HG03565 (cell line): Measurements from ENCODE around the gene FUT7.

Experiments
- ATAC-seq: cut with Tn5 transposase; IDR thresholded peaks from one replicate; pipeline ENCODE4 v1.9.1; 2021; ENCODE audit warnings: mild to moderate bottlenecking, moderate library complexity; ENCODE audit not compliant: unreplicated experiment

FUT7 gene

DNA sequence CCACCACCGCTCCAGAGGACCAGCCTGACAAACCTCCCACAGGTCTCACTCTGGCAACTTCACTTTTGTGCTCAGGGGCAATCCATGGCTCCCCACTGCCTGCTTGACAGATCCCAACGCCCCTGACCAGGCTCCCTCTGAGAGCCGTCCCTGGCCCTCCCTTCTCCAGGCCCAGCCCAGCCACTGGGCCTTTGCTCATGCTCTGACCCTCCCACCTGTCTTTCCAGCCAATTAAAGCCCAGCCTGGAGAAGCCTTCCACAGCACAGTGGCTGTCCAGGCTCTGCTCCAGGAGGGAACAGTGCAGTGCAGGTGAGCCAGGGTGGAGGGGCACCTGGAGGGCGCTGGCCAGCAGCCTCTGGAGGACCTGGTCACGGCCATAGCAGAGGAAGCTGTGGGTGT, 18.7 kb upstream of the FUT7 start:
- no peak for ATAC-seq

DNA sequence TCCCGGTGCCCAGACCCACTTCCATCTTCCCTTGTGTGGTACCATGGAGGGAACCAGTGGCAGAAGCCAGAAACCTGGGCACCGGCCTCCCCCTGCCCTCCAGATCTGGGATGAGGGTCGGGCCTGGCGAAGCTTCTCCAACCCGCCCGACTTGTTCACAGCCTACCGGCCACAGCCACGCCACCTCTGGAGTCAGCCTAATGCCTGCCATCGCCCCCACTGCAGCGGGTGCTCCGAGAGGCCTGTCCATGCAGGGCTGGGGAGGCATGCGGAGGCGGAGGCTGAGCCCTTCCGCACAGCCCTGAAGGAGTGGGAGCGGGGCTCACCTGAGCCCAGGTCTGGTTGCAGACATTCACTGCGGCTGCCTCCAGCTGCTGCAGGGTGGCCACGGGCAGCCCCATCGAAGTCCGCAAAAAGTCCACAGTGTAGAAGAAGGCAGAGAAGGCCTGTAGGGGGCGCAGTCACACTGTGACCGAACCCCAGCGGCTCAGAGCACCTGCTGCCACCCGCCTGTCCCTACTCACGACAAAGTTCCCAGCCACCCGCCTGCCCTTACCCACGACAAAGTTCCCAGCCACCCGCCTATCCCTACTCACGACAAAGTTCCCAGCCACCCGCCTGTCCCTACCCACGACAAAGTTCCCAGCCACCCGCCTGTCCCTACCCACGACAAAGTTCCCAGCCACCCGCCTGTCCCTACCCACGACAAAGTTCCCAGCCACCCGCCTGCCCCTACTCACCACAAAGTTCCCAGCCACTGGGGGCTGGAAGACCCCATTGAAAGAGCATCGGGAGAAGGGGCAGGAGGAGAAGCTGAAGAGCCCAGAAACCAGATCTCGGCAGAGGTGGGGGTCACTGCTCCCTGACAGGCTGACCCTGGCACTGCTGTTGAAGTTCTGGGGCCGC, 17.9 kb upstream of the FUT7 start:
- no peak for ATAC-seq

DNA sequence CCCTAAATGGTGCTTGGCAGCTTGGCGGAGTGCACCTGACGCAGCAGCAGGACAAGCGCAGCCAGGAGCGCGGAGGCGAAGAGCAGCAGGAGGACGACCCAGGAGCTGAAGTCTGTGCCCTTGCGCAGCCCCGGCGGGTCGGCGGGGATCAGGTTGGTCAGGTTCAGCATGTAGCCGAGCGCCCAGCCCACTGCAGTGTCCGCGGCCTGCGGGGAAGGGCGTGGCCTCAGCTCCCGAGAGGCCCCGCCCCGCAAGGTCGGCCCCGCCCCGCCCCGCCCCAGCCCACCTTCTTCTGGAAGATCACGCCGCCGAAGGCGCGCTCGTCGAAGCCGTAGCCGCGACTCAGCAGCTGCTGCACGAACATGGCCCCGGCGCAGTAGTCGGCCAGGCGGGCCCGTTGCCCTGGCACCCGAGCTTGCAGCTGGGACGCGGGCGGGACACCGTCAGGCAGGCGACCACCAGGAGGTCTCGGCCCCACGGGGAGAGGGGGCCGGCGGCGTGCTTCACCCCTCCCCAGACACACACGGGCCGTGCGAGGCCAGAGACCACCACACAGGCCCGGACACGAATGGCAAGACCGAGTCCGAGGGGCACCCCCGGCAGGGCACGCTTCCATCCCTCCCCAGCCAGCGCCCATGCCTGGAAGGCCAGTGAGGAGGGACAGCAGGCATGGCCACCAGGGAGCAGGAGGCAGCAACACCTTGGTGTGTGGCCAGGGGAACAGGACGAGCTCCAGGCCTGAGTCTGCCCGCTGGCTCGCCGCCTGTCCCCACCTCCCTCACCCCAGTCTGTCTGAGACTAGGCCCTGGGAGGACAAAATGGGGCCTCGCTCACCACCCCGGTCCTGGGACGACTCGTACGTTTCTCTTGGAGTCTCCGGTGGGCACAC, 17.0 kb upstream of the FUT7 start:
- no peak for ATAC-seq

DNA sequence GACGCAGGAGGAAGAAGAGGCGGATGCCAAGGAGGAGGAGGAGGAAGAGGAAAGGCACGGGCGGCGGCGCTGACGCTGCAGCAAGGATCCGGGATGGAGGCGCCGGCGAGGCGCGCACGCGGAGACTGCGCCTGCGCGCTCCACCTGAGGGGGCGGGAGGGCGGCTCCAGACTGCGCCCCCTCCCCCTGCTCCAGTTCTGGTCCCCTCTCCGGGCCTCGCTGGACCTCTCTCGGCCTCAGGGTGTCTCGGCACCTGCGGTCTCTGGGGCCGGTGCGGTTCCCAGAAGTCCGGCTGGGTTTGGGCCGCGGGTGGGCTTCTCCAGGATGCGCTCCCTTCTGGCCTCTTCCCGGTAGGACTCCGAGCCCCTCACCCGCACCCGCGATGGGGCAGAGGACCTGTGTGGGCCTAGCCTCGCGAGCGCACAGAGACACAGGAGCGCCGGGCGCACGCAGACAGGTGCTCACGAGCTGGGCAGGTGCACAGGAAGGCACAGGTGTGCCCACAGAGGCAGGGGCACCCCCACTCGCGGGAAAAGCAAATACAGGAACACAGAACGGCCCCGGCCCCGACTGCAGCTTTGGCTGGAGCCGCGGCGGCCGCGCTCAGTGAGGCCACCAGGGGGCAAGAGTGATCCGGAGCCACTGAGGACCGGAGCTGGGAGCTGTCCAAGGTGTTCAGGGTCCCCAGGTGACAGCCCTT, 14.3 kb upstream of the FUT7 start, which contains the start of gene NPDC1:
Gene NPDC1, minus strand, starts transcription at position 90 of the 700 bp plus-strand sequence. CDS start 188 bp downstream, outside the sequence.
- no peak for ATAC-seq

DNA sequence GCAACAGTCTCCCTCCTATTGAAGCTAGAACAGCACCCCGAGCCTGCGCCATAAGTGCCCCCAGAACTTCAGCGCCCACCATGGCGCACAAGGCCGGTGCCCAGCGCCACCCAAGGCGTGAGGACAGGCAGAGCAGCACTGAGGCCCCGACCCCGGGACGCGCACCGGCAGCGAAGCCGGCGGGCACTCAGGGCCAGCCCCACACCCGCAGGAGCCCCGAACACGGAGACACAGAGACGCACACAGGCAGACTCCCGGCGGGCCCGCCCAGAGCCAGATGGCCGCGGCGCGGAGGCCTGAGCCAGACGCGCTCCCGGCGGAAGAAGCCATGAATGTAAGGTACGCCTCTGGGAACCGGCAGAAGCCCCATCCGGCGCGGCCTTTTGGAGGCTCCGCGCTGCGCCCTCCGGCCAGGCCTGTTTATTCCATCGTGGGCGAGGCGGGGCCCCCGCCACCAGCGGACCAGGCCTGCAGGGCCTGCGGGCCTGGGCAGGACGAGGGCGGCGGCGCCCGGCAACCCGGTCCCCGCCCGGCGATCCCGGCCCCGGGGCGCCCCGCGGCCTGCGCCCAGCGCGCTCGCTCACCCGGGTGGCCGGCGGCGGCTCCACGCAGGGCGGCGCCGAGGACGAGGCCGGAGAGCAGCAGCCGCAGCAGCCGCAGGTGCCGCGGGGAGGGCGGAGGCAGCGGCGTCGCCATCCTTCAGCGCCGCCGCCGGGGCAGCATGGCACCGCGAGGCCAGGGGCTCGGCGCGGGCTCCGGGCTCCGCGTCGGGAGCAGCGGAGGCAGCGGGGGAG, 13.6 kb upstream of the FUT7 start:
- no peak for ATAC-seq

DNA sequence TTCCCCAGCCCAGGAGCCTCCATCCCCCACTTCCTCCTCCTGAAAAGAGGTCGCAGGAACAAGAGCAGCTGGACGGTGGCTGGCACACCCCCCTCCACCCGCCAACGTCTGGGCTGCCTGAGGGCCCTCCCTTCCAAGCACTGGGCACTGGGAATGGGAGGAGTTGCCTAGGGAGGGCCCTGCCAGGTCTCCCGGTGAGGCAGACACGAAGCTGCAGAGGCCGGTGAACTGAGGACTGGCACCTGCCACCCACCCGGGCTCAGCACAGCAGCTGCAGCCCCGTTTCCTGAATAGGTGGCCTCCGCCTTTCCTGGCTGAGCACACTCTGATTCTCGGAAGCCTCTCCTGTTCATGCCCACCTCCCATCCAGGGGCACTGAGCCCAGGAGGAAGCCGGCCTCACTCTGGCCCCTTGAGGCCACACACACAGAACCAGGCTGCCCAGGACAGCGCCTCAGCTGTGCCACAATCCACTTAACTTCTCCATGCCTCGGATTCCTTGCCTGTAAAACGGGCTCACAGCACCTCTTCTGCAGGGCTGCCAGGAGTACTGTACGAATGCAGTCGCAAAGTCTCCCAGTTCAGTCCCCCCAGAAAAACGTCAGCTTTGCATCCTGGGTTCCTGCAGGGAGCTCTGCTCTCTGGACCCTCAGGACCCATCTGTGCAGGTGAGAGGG, 12.8 kb upstream of the FUT7 start:
- no peak for ATAC-seq

DNA sequence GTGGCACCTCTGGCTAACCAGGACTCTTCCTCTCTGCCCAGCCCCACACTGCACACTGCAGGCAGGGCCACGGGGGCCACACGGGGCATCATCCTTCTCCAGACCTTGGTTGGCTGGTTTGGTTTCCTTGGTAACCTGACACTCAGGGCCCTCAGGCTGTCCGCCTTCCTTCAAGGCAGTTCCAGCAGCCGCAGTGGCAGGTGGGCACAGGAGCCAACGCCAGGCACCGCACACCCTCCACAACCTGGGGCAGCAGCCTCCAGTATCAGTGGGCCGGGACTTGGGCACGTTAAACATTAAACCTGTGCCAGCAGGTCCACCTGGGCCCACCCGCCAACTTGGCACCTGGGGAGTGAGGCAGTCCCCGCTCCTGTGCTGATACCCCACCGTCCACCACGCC, 12.1 kb upstream of the FUT7 start:
- no peak for ATAC-seq

DNA sequence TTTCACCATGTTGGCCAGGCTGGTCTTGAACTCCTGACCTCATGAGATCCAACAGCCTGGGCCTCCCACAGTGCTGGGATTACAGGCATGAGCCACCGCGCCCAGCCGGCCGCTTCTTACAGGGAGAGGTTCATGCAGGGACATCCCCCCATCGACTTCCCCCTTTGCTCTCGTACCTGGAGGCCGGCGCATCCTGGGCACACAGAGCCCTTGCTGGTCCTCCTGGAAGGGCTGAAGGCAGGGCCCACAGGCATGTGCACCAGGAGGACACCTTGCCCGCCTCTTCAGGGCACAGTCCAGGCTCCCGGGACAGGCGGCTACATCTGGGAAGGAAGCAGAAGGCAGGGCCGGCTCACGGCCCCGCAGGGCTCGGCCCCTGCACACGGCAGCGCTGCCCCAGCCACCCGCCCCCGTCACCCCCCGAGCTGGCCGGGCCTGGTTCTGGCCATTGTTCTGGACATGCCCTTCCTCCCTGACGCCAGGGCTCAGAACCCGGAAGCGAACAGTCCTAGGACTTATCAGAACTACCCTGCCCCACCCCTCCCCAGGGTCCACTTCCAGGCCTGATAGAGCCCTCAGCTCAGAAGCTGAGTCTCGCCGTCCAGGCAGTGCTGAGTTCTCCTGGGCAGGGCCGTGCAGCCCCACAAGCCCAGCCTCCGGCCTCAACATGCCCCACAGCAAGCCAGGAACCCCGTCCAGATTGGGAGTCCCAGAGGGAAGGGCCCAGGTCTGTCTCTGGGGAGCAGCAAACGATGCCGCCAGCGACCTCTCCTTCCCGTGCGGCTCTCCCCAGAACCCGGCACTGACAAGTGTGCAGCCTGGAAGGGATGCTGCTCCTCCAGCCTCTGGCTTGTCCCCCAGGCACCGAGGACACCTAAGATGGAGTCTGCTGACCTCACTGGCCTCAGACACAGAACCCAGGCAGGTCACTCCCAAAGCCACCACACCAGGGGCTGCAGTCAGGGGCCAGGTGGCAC, 11.2 kb upstream of the FUT7 start:
- ATAC-seq: no peak

DNA sequence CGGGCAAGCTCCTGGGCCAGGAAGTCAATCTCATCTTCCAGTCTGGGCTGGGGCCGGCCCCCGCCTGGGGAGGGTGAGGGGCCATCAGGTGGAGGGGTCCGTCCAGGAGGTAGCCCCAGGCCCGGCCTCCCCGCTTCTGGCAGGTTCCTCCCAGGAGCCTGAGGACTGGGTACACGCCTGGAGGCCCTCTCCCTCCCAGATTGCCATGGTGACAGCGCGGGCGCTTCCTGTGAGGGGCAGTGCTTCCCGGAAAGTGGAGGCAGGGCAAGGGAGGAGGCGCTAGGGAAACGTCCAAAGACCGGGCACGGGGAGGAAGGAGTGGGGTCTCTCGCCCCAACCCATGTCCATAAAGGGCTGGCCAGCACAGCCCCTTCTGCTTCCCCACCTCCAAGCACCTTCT, 9.2 kb upstream of the FUT7 start:
- ATAC-seq: no peak

DNA sequence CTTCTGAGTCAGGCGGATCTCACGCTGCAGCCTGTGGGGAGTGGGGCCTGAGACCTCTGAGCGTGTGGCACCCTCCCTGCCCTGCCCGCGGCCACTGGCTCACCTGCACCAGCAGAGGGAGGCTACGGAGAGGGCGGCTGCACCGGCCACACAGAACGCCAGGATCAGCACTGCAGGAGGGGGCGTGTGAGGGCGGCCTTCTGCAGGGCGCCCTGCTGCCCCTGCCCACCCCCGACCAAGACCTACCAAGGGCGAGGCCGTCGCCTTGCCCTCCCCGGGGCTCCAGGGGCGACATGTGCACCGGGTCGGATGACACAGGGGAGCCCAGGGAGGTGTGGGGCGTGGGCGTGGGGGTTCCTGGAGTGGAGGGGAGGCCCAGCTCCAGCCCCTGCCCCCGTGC, 8.7 kb upstream of the FUT7 start:
- no peak for ATAC-seq

DNA sequence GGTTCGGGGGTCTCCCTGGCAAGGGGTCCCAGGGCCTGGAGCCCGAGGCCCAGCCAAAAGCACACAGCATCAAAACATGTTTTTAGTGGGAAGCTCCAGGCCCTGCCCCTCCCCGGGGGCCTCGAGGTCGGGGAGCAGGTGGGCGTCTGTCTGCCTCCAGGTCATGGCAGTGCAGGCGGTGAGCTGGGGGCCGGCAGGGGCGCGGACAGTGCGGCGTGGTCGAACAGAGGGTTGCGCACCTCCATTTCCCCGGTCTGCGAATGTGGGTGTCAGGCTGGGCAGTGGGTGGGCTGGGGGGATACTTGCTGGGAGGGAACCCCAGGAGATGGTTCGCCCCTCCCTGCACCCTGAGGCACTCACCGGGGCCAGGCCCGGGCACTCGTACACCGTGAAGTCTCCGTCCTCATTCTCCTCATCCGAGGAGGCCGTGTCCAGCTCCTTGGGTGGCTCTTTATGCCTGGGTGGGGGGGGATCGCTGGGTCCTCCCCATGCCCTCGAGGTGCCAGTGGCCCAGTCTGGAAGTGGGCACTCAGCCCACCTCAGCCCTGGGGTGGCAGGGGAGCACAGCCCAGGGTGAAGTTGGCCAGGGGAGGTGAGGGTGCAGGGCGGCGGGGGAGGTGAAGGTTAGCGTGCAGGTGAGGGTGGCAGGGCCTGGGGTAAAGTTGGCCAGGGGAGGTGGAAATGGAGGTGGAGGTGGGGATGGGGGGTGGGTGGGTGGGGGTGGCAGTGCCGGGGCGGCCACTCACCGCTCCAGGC, 7.9 kb upstream of the FUT7 start:
- ATAC-seq: no peak

DNA sequence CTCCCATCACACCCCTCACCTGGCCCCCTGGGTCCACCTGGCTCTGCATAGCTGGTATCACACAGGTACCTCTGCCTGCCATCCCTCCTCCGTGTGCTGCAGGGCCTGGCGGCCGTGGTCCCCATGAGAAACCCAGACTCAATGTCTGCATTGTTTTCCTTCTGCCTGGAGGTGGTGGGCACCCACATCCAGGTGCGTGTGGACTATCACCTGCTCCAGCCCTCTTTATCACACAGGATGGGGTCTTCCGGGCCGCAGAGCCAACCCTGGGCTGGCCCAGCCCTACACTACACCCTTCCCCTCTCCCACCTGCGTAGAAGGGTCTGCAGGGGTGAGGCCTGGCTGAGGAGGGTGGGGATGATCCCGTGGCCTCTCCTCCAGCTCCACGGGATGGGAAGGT, 7.0 kb upstream of the FUT7 start:
- no peak for ATAC-seq

DNA sequence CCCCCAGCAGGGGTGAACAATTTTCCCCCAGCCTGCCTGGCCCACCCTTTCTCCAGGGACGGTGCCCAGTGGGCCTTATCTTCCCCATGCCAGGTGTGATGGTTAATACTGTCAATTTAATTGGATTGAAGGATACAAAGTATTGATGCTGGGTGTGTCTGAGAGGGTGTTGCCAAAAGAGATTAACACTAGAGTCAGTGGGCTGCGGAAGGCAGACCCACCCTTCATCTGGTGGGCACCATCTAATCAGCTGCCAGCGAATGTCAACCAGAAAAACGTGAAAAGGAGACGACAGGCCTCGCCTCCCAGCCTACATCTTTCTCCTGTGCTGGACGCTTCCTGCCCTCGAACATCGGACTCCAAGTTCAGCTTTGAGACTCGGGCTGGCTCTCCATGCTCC, 5.6 kb upstream of the FUT7 start:
- ATAC-seq: no peak

DNA sequence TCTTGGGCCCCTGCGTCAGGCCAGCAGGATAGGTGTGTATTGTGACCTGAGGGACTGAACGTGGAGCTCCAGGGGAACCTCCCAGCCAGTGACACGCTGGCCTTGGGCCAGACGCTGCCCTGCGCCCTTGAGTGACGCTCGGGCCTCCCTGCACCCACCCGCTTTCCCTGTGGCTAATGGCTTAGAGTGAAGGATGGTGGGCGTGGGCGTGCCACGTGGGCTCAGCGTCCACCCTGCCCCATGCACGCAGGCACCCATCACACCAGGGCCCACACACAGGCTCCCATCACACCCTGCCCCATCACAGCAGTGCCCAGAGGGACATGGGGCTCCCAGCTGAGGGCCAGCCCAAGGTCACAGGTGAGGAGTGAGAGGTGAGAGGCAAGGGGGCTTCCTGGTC, 5.1 kb upstream of the FUT7 start:
- no peak for ATAC-seq

DNA sequence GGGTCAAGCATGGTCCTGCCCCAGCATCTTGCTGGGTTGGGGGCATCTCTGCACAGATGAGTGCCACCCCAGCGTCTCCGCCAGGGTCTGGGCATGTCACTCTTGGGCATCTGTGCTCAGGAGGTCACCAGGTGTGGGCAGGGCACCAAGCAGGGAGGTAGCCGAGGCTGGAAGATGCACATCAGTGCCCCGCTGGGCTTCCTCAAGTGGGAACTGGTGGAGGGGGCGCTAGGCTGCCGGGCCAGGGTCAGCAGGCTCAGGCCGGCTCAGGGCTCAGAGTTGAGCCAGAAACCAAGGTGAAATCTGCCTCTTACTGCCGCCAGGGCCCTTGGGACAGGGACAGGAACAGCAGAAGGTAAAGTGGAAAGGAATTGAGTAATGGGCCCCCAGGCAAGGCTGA, 4.0 kb upstream of the FUT7 start:
- no peak for ATAC-seq

DNA sequence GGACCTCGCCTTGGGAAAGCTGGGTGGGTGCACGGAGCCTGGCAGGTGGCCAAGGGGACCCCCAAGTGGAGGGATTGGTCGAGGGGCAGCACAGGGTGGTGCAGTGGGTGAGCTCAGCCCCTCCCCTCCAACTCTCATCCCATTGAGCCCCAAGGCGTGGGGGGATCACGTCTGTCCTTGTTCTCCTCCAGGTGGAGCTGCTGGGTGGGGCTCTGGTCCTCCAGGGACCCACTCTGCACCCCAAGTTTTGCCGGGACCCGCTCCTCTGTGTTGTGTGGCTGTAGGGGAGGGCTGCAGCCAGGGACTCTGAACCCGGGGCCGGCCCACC, 3.6 kb upstream of the FUT7 start:
- ATAC-seq: no peak

DNA sequence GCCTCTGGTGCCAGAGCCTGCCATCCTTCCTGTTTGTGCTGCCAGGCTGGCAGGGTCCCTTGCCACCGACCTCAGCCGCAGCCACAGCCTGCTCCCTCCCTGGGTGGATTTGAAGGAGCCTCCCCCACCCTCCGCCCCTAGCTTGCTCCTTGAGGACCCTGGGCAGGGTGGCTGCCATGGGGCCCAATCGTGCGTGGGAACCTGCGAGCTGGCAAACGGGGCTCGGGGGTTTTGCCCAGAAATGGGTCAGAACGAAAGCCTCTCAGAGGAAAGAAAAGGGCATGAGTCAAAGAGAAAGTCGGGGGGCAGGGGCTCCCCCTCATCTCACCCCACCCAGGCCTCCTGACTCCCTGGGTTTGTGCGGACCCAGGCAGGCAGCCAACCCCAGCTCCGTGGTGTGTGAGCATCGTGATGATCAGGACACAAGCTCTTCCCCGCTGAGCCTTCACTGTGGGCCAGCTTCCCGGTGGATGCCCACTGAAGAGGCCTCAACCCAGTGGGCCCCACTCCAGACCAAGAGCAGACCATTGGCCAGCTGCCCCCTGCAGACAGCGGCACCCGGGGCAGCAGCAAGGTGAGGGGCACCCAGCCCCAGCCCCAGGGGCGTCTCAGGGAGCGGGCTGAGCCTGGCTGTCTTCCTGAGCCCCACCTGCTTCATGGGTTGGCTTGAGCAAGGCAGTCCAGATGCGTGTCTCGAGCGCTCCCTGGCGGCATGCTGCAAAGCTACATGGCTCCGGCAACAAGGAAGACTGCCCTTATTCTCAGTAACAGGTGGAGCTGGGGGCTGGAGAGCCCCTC, 3.0 kb upstream of the FUT7 start:
- ATAC-seq: no peak
